ENCODE data around the gene RTEL1.

DNA sequence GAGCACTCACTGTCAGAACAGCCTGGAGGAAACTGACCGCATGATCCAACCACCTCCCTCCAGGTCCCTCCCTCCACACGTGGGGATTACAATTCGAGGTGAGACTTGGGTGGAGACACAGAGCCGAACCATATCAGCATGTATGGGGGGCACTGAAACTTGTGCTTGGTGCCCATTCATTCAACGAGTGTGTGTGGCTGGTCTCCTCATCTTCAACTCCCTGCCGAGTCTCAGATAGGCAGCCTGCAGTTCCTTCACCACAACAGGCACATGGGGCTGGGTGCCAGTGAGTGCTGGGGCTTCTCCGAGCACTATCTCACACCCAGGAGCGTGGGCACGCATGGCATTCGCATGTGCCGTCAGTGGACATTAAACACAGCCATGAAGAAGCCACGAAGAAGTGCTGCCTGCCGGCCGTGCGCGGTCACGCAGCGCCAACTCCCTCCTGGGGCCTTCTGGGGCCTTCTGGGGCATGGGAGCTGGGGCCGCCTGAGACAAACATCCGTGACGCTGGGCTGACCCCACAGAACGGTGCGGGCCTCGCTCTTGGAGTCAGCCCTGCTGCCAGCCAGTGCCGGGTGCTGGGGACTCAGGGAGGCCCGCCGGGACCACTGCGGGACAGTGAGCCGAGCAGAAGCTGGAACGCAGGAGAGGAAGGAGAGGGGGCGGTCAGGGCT, 714 bp upstream of the RTEL1 start:
- TF ChIP-seq POLR2A (IDR thresholded peaks at IDR 0.05) (no peak), CTCF (IDR thresholded peaks at IDR 0.05) (no peak), POLR2AphosphoS5 (IDR thresholded peaks at IDR 0.05) (no peak), EP300 (IDR thresholded peaks at IDR 0.05) (no peak)

Measured in gastroesophageal sphincter (tissue), 3 donors.